Measurements from ENCODE around the gene SERPINB6.
"Not testable (repeated sequence)": the region's sequence is repeated elsewhere in the genome, so short reads cannot be mapped to it uniquely, and the experiment has no call there.

Gene SERPINB6

GRCh38 chr6:2903411-2904185 is 67.8 kb downstream of the SERPINB6 start:
- DNase-seq, result not testable (repeated sequence)

GRCh38 chr6:2901645-2902502 is 69.5 kb downstream of the SERPINB6 start:
- DNase-seq, result not testable (repeated sequence)

- DNase-seq, result no peak
Measured at GRCh38 chr6:2900821-2901644, 70.3 kb downstream of the SERPINB6 start.

- DNase-seq, result no peak
Measured at GRCh38 chr6:2900221-2900807, 71.1 kb downstream of the SERPINB6 start.

GRCh38 chr6:2899596-2899995 is 71.8 kb downstream of the SERPINB6 start:
- no peak for DNase-seq
